HG02840 (cell line): Measurements from ENCODE around the gene SDK1.
"Not testable (repeated sequence)": the region's sequence is repeated elsewhere in the genome, so short reads cannot be mapped to it uniquely, and the experiment has no call there.

Source experiments
- ATAC-seq: cut with Tn5 transposase; IDR thresholded peaks from one replicate; pipeline ENCODE4 v1.9.1; 2021; ENCODE audit warnings: mild to moderate bottlenecking, moderate library complexity, moderate number of reproducible peaks; ENCODE audit not compliant: unreplicated experiment, low FRiP score

SDK1 gene

GRCh38 chr7:3569643-3570042 lies 268.6 kb downstream of the SDK1 start:
- ATAC-seq = no peak

- no peak for ATAC-seq
Measured at GRCh38 chr7:3573151-3573550, 272.1 kb downstream of the SDK1 start.

DNA sequence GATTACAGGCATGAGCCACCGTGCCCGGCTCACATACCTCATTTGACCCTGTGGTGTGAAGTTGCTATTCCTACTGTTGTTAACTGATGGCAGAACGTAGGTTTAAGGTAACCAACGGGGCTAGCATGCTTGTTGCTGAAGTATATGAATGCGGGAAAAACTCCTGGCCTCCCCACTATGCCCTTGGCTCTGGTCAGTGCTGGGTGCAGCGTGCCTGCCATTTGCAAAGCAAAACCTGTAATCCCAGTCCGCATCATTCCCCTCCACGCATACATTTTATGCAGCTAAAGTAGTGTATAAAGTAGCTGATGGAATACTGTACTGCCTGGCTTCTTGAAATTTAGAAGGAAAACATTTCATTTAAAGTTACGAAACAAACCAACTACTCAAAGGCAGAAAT lies 273.3 kb downstream of the SDK1 start:
- no peak for ATAC-seq

DNA sequence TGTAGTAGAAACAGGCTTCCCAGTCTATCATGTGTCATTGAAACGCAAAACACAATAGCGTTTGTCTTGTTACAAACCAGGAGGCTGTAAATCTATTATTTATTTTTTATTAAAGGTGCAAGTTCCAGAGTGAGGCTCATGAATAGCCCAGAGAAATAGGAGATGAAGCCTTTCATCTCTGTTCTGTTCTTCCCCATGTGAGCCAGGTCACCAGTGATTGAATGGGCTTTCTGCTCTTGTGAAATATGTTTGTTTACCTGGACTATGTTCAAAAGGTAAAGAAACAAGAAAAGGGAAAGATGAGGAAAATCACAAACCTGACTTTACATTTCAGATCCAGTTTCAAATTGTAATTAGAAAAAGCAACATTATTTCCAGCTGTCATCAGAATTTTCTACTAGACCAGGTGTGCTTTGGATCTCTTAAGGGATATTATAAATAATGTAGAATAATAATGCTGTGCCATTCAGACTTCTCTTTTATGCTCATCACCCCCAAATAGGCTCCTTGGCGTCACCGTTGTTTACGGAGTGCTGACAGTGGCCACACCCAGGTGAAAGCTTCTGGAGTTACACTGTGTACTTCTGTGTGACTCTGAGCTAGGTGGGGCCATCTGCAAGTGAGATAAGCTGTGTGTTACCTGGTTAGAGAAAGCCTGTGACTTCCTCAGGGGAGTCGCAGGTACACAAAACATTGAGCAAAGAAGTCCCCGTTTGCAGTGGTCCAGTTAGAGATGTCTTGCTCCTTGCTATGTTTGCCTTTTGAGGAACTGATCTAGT lies 274.9 kb downstream of the SDK1 start:
- no peak for ATAC-seq

DNA sequence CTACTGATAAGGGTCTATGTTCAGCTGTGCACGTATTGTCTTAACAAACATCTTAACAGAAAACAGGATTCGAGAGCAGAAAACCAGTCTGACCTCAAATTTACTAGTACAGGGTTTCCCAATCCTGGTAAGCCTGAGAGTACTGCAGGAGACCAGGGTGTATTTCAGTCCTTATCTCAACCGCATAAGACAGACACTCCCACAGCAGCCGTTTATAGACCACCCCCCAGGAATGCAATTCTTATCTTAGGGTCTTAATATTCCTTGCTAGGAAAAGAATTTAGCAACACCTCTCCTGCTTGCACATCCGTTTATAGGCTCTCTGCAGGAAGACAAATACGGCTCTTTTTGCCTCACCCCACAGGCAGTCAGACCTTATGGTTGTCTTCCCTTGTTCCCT lies 277.3 kb downstream of the SDK1 start:
- ATAC-seq = no peak

DNA sequence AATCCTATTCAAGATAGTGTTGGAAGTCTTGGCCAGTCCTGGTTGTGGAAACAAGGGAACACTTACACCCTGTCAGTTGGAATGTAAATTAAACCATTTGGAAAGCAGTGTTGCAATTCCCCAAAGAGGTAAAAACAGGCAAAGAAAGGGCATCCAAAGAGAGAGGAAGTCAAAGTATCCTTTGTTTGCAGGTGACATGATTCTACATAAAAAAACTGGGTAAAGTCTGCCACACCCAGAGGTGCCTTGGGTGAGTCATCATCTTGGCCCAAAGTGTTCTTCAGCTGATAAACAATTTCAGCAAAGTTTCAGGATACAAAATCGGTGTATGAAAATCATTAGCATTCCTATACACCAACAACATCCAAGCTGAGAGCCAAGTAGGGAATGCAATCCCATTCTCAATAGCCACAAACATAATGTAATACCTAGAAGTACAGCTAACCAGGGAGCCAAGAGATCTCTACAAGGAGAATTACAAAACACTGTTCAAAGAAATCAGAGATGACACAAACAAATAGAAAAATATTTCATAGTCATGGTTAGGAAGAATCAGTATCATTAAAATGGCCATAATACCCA lies 278.7 kb downstream of the SDK1 start:
- no peak for ATAC-seq

GRCh38 chr7:3582145-3582544 lies 281.1 kb downstream of the SDK1 start:
- ATAC-seq = not testable (repeated sequence)

DNA sequence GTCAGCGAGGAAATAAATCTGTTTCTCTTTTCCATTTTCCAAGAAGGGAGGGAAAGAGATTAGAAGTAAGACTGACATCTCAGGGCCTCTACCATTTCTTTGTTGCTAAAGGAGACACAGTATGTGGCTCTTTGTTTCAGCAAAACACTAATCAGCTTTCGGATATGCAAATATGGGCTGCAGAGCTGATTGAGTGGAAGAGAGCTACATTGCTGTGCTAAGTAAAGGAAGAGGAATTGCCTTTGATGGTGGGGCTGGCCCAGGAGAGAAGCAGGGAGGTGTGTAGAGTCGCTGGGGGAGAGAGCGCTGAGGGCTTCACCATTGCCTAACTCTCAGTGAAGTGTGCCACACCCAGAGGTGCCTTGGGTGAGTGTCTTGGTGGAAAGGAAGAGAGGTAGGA lies 284.8 kb downstream of the SDK1 start:
- ATAC-seq = no peak

GRCh38 chr7:3588341-3588740 lies 287.3 kb downstream of the SDK1 start:
- ATAC-seq = no peak

DNA sequence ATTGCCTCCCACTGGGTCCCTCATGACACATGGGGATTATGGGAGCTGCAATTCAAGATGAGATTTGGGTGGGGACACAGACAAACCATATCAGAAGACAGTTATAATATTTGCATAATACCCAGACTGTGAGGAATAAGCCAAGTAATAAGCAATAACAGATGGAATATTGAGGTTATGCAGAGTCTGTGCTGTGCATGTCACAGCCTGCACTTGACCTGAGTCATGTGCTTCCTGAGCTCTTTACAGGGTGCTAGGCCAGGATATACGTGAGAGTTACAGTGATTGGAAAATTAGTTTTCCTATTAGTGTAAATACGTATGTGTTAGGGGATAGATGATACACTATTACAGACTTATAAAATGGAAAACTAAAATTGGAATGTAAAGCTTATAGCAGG lies 288.7 kb downstream of the SDK1 start:
- no peak for ATAC-seq

DNA sequence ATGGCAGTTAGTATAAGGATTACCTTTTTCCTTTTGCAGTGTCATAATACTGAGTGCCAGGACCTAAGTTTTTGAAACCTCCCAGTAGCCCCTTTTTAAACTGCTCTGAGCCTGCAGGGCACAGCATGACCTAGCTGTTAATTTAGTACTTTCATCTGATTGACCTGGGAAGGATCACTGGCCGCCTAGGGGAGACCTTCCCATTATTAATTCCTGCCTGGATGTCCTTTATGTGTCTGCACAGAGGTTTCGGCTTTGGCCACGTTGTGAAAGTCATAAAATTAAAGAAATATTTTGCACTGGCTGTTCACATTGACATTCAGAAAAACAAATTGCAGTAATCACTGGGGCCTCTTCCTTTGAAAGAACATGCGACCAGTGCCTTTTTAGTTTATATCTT lies 290.2 kb downstream of the SDK1 start:
- ATAC-seq = no peak

DNA sequence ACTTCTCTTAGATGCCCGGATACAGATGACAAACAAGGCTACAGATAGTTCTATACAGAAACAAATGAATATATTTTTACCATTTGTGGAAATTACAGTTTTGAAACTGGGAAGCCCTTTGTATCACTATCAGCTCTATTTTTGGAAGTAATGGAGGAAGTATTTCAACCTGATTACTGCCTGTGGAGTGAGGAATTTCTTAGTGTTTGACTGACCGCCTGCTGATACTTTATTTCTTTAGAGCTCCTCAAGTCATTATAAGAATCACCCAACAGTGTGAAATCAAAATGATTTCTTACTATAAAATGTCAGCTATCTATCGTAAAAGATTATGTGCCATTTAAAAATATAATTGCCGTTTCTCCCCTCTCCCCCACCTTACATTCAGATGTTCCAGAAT lies 290.9 kb downstream of the SDK1 start:
- no peak for ATAC-seq

DNA sequence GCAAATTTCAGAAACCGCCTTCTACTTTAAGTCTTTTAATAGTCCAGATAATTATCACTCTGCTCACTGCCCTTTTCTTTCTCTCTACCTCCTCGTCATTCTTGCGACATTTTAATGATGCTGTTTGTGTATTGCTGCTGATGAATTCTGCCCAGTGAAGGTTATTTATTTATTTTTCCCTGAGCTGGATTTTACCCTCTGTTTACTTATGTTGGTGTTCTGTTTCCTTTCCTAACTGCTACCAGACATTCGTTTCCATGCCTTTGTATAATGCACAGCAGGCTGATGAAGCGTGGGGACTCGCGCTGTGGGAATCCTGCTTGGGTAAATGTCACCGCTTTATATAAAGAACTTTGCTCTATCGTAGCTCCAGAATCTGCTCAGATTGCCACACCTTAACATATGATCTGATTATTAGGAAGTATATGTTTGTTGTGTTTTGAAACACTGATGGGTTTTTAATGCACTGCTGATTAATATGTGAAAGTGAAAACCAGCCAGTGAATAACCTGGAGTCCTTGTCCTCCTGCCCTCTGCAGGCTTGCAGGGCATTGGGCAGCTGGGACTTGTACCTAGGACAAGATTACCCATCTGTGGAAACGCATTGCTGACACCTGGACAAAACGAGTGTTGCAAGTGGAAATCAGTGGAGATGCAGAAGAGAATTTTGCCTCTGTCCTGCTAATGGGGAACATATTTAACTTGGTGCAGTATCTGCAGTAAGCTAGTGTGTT lies 291.5 kb downstream of the SDK1 start:
- ATAC-seq = no peak

DNA sequence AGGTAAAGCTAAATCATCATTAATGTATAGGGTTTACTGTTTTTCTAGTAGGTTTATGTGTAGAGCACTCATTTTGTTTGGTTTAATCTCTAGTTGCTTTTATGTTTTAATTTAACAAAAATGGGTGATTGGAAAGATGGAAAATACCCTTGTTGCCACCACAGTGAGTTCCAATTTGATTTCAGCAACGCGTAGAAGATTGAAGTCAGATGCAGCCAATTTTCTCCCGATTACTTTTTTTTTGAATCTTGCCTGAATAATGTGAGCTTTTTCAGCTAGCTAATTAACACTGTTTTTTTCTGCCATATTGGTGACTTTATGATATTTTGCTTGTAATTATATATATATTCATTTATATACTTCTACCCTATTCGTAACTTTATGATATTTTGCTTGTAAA lies 293.8 kb downstream of the SDK1 start:
- ATAC-seq = no peak

DNA sequence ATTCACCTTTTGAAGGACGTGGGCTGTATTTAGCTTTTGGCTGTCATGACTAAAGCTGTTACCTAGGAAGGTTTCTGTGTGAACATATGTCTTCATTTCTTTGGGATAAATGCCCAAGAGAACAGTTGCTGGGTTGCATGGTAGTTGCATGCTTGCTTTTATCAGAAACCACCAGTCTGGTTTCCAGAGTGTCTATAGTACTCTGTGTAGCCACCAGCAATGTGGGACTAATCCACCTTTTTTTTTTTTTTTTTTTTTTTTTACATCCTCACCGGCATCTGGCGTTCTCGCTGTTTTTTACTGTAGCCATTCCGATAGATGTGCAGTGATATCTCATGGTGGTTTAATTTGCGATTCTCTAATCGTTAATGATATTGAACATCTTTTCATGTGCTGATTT lies 297.8 kb downstream of the SDK1 start:
- no peak for ATAC-seq

- ATAC-seq = no peak
Measured at GRCh38 chr7:3605222-3605621, 304.2 kb downstream of the SDK1 start.

DNA sequence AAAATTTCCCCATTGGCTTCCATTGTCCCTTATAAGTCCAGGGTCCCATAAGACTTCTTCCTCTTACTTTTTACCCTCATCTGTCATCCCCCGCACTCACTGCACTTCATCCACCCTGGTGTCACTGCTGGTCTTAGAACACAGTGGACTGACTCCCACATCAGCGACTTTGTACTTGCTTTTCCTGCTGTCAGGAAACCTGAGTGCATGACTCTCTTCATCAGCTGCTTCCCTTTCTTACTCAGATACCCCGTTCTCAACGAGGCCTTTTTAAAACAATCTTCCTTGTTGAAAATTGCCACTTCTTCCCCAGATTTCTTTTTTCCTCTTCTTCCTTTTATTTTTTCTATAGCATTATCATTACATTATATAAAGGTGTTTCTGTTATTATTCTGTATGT lies 305.4 kb downstream of the SDK1 start:
- no peak for ATAC-seq

- no peak for ATAC-seq
Measured at GRCh38 chr7:3607847-3608246, 306.8 kb downstream of the SDK1 start.

- no peak for ATAC-seq
Measured at GRCh38 chr7:3616306-3616705, 315.3 kb downstream of the SDK1 start.

GRCh38 chr7:3630081-3630480 lies 329.0 kb downstream of the SDK1 start:
- no peak for ATAC-seq

DNA sequence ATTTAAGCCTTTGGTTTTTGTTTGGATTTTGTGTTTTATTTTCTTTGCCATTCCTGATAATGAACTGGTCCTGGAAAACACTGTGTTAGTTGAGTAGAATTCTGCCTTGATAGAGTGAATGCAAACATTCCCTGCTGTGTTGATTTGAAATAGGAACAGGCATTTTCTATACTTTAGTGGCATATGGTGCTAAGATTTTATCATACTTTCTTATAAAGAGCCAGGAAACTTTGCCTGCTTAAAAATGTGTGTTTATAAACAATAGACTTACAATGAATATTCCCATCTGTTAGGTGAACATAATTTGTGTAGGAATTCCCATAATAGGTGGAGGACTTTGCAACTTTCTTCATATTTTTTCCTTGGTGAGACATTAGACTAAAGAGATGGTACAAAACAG lies 333.3 kb downstream of the SDK1 start:
- no peak for ATAC-seq
